ENCODE data around the gene DDR2. TPM values are rescaled to one million over a fixed set of nuclear protein-coding genes. Genes with fewer than 3 reads are reported as not detected.

DDR2 gene
- total RNA-seq, 1 experiment from 2014 or later = 0.77 TPM

DNA sequence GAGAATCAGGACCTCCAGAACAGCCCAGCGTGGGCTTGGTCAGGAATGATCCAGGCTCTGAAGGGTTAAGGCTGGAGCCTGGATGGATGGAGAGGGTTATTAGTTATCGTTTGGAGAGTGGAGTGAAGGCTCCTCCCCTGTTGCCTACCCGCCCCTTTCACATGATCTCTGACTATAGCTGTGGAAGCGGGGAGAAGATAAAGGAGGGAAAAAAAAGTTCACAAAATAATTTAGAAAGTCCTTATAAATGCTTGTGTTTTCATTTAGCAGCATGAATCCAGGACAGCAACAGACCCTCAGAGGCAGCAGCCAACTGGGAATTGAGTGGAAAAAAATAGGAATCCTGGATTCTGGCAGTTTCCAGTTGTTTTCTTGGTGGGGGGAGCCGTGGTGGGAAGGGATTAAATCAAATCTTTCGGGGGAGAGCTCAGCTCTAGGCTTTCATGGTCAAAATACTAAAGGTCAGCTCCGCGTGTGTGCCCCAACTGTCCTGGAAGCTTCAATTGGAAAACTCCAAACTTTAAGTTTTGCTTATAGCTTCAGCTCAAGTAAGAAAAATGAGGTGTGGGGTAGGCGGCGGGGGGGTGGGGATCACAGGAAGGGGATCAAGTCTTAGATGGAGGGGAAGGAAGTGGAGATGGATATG is 595 bp upstream of the DDR2 start:
- POLR2A ChIA-PET (ENCODE audit: unreplicated experiment) = no interaction called here
- H3K9me2 ChIP-seq (replicated peaks; ENCODE audit: low read length) = no peaks in the 10 kb centered on the region
- no TSS peak for BruUV-seq (replicated peaks)

DNA sequence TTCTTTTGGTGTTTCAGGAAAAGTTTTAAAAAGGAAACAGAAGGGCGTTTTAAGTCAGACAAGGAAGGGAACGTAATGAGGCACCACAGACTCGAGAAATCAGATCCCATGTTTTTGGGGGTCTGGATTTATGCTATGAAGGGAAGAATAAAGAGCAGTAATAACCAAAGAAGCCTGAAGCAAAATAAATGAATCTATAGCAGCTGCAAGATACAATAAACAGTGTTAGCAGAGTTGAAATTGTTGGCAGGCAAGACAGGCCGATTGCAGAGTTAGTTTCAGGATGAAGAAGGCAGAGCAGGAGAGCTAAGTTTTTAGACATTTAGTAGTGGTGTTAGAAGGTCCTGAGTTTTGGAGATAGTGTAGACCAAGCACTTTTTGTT is 425 bp downstream of the DDR2 start:
- Histone ChIP-seq H3F3A (ENCODE audit: low read length, unreplicated experiment) (no peaks in the 10 kb centered on the region), H3K4me1 (ENCODE audit: insufficient read depth, low read length) (no peaks in the 10 kb centered on the region), H3K9me3 (ENCODE audit: low read length) (no peaks in the 10 kb centered on the region), H3K9ac (ENCODE audit: low read length) (no peak overlapping the region), H3K4me2 (ENCODE audit: low read length) (no peak overlapping the region), H3K79me2 (ENCODE audit: low read length) (no peaks in the 10 kb centered on the region), H3K4me3 (ENCODE audit: low read length) (no peak overlapping the region), H4K20me1 (ENCODE audit: low read length) (no peaks in the 10 kb centered on the region), H3K27ac (ENCODE audit: low read length) (no peak overlapping the region), H3K27me3 (ENCODE audit: low read length) (no peaks in the 10 kb centered on the region), H2AFZ (ENCODE audit: low read length) (no peak overlapping the region), H3K36me3 (ENCODE audit: low read depth, low read length) (no peaks in the 10 kb centered on the region), H3K9me2 (replicated peaks; ENCODE audit: low read length) (no peaks in the 10 kb centered on the region)
- ATAC-seq (no peak), DNase-seq (no peak)
- ChIA-PET CTCF (no interaction called here), POLR2A (ENCODE audit: unreplicated experiment) (no interaction called here)
- intact Hi-C loops (cut with micrococcal nuclease) = no loop called here
- BruUV-seq (replicated peaks) = no TSS peak
- no peak for TF ChIP-seq EZH2phosphoT487 (IDR thresholded peaks at IDR 0.05; ENCODE audit: borderline replicate concordance, low read length)
- TF ChIP-seq, protein P1, sequence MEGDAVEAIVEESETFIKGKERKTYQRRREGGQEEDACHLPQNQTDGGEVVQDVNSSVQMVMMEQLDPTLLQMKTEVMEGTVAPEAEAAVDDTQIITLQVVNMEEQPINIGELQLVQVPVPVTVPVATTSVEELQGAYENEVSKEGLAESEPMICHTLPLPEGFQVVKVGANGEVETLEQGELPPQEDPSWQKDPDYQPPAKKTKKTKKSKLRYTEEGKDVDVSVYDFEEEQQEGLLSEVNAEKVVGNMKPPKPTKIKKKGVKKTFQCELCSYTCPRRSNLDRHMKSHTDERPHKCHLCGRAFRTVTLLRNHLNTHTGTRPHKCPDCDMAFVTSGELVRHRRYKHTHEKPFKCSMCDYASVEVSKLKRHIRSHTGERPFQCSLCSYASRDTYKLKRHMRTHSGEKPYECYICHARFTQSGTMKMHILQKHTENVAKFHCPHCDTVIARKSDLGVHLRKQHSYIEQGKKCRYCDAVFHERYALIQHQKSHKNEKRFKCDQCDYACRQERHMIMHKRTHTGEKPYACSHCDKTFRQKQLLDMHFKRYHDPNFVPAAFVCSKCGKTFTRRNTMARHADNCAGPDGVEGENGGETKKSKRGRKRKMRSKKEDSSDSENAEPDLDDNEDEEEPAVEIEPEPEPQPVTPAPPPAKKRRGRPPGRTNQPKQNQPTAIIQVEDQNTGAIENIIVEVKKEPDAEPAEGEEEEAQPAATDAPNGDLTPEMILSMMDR (conservative IDR thresholded peaks at IDR 0.05; ENCODE audit: low read depth, low read length) = no peak
- TF ChIP-seq EZH2 (IDR thresholded peaks at IDR 0.05; ENCODE audit: low read length, unreplicated experiment) = no peak

More for the DNA sequence above, 595 bp upstream of the DDR2 start:
- H3K36me3 ChIP-seq (ENCODE audit: low read depth, low read length) = no peaks in the 10 kb centered on the region
- H3K79me2 ChIP-seq (ENCODE audit: low read length) = no peaks in the 10 kb centered on the region
- intact Hi-C loops (cut with micrococcal nuclease) = no loop called here
- no peak overlapping the region for H2AFZ ChIP-seq (ENCODE audit: low read length)
- H3K4me3 ChIP-seq (ENCODE audit: low read length) = no peak overlapping the region
- H3K4me2 ChIP-seq (ENCODE audit: low read length) = no peak overlapping the region
- DNase-seq = no peak
- H3K4me1 ChIP-seq (ENCODE audit: insufficient read depth, low read length) = no peaks in the 10 kb centered on the region
- no peaks in the 10 kb centered on the region for H4K20me1 ChIP-seq (ENCODE audit: low read length)
- H3K9me3 ChIP-seq (ENCODE audit: low read length) = no peaks in the 10 kb centered on the region
- no peak overlapping the region for H3K27ac ChIP-seq (ENCODE audit: low read length)
- CTCF ChIA-PET = interaction anchor here (0.7 to 0.8 kb wide), 2 partner anchors 41 to 169 kb away, joined by 3 to 4 read pairs; no protein-coding TSS in a partner anchor
- no peak overlapping the region for H3K9ac ChIP-seq (ENCODE audit: low read length)
- TF ChIP-seq EZH2 (IDR thresholded peaks at IDR 0.05; ENCODE audit: low read length, unreplicated experiment) = no peak
- TF ChIP-seq EZH2phosphoT487 (IDR thresholded peaks at IDR 0.05; ENCODE audit: borderline replicate concordance, low read length) = no peak
- TF ChIP-seq, protein P1 (conservative IDR thresholded peaks at IDR 0.05; ENCODE audit: low read depth, low read length) = no peak
- no peak for ATAC-seq
- no peaks in the 10 kb centered on the region for H3F3A ChIP-seq (ENCODE audit: low read length, unreplicated experiment)
- no peaks in the 10 kb centered on the region for H3K27me3 ChIP-seq (ENCODE audit: low read length)

DNA sequence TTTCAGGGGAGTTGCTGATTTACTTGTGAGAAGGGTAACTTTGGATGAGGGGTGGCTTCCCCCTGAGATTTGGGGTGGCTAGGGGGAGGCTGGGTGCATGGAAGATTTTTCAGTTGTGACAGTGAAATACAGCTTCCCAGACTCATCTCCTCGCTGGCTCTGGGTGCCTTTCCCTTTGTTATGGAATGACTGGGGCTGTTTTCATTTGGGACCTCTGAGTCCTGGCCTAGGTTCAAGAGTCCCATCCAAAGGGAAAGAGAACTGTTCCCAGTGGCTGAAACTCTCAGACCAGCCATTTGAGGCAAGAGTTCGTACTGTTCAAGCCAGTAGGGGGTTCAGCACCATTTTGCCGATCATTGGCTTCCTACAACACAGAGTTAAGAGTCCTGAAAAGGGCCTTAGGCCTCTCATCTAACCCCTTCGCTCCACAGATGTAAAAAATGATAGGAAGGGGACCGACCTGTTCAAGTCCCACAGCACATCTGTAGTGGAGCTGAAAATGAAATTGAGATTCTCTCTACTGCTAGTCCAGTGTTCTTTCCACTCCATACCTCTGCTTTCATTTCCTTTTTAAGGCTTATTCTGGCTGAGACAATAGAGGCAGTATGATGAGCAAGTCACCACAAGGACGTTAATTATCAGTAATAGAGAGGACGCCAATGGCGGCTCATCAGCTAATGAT is 958 bp downstream of the DDR2 start:
- no peaks in the 10 kb centered on the region for H3K9me2 ChIP-seq (replicated peaks; ENCODE audit: low read length)
- ChIA-PET POLR2A (ENCODE audit: unreplicated experiment) (no interaction called here), CTCF (no interaction called here)
- no TSS peak for BruUV-seq (replicated peaks)
- DNase-seq (no peak), ATAC-seq (no peak)
- H3K79me2 ChIP-seq (ENCODE audit: low read length) = no peaks in the 10 kb centered on the region
- H3K36me3 ChIP-seq (ENCODE audit: low read depth, low read length) = no peaks in the 10 kb centered on the region
- H3K9me3 ChIP-seq (ENCODE audit: low read length) = no peaks in the 10 kb centered on the region
- intact Hi-C loops (cut with micrococcal nuclease) = no loop called here
- TF ChIP-seq EZH2phosphoT487 (IDR thresholded peaks at IDR 0.05; ENCODE audit: borderline replicate concordance, low read length) = no peak
- TF ChIP-seq EZH2 (IDR thresholded peaks at IDR 0.05; ENCODE audit: low read length, unreplicated experiment) = no peak
- TF ChIP-seq, protein P1 (conservative IDR thresholded peaks at IDR 0.05; ENCODE audit: low read depth, low read length) = no peak
- no peaks in the 10 kb centered on the region for H3K4me1 ChIP-seq (ENCODE audit: insufficient read depth, low read length)
- no peak overlapping the region for H3K4me2 ChIP-seq (ENCODE audit: low read length)
- no peak overlapping the region for H3K4me3 ChIP-seq (ENCODE audit: low read length)
- H4K20me1 ChIP-seq (ENCODE audit: low read length) = no peaks in the 10 kb centered on the region
- H3K9ac ChIP-seq (ENCODE audit: low read length) = no peak overlapping the region
- H2AFZ ChIP-seq (ENCODE audit: low read length) = no peak overlapping the region
- no peaks in the 10 kb centered on the region for H3K27me3 ChIP-seq (ENCODE audit: low read length)
- H3K27ac ChIP-seq (ENCODE audit: low read length) = no peak overlapping the region
- H3F3A ChIP-seq (ENCODE audit: low read length, unreplicated experiment) = no peaks in the 10 kb centered on the region

Measured in PC-3 (cell line).